ENCODE measurements around the gene ABHD5.
A peak's percentile ranks its signal among the peaks of the same experiment; 100 is the strongest.

The ABHD5 gene

GRCh38 chr3:43742920-43743319, 52.2 kb downstream of the ABHD5 start:
- Histone ChIP-seq H3K4me3 (no peak overlapping the region), H3K27ac (no peak overlapping the region)
- TF ChIP-seq, protein P1, sequence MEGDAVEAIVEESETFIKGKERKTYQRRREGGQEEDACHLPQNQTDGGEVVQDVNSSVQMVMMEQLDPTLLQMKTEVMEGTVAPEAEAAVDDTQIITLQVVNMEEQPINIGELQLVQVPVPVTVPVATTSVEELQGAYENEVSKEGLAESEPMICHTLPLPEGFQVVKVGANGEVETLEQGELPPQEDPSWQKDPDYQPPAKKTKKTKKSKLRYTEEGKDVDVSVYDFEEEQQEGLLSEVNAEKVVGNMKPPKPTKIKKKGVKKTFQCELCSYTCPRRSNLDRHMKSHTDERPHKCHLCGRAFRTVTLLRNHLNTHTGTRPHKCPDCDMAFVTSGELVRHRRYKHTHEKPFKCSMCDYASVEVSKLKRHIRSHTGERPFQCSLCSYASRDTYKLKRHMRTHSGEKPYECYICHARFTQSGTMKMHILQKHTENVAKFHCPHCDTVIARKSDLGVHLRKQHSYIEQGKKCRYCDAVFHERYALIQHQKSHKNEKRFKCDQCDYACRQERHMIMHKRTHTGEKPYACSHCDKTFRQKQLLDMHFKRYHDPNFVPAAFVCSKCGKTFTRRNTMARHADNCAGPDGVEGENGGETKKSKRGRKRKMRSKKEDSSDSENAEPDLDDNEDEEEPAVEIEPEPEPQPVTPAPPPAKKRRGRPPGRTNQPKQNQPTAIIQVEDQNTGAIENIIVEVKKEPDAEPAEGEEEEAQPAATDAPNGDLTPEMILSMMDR (IDR thresholded peaks at IDR 0.05) = no peak
- no peak for DNase-seq (ENCODE audit: low spot score)

DNA sequence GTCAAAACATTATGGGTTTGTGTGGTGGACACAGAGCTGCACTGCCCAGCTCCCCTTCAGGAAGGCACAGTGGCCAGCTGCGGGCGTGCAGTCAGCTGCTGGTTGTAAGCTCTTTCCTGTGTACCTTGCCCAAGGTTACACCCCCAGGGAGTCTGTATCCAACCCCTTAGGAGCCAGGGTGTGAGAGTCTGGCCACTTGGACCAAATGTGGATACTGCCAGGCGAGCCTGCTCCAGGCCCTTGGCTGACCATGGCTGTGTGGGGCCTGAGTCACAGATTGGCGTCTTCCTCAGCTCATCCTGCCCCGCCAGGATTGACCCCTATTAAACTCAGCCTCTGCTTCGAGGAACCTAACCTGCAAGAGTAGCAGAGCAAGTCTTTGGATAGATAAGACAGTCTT, 56.9 kb downstream of the ABHD5 start:
- Histone ChIP-seq H3K4me3 (no peak overlapping the region), H3K27ac (peak overlapping the region in 1 of 2 donors; percentile 51)
- DNase-seq (ENCODE audit: low spot score) = no peak
- TF ChIP-seq, protein P1 (IDR thresholded peaks at IDR 0.05) = no peak

DNA sequence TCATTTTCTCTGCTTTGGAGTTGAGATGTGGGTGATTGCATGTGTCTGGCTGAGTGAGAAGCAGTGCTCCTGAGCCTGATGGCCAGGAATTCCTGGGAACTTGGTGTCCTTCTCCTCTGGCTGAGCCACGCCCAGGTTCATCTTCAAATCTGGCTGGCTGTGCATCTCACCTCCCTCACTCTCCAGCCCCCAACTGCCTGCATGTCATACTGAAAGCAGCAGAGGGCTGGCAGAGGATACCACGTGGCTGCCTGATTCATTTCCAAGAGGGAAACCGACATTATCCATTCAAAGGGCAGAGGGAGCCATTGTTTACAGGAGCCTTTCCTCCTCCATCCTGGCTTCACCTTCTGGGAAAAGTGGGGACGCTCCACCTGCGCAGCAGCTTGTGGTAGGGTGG, 57.4 kb downstream of the ABHD5 start:
- TF ChIP-seq, protein P1 (IDR thresholded peaks at IDR 0.05) = no peak
- Histone ChIP-seq H3K27ac (no peak overlapping the region), H3K4me3 (no peak overlapping the region)
- no peak for DNase-seq (ENCODE audit: low spot score)

GRCh38 chr3:43748645-43749044, 57.9 kb downstream of the ABHD5 start:
- TF ChIP-seq, protein P1 (IDR thresholded peaks at IDR 0.05) = no peak

DNA sequence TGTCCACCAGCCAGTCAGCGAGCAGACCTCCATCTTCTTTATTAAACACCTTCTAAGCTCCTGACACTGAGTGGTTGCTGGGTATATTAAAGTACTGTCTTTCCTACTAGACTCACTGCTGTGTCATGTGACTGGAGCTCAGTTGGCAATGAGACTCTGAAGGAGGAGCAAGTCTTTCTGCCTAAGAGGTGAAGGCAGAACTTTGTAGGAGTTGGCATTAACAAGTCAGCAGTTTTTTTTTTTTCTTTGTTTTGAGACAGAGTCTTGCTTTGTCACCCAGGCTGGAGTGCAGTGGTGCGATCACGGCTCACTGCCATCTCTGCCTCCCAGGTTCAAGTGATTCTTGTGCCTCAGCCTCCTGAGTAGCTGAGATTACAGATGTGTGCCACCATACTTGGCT, 62.2 kb downstream of the ABHD5 start:
- DNase-seq (ENCODE audit: low spot score) = no peak
- TF ChIP-seq, protein P1 (IDR thresholded peaks at IDR 0.05) = no peak
- no peak overlapping the region for H3K27ac ChIP-seq
- H3K4me3 ChIP-seq = no peak overlapping the region

More at GRCh38 chr3:43748645-43749044, 57.9 kb downstream of the ABHD5 start:
- DNase-seq (ENCODE audit: low spot score) = no peak
- Histone ChIP-seq H3K27ac (no peak overlapping the region), H3K4me3 (no peak overlapping the region)

DNA sequence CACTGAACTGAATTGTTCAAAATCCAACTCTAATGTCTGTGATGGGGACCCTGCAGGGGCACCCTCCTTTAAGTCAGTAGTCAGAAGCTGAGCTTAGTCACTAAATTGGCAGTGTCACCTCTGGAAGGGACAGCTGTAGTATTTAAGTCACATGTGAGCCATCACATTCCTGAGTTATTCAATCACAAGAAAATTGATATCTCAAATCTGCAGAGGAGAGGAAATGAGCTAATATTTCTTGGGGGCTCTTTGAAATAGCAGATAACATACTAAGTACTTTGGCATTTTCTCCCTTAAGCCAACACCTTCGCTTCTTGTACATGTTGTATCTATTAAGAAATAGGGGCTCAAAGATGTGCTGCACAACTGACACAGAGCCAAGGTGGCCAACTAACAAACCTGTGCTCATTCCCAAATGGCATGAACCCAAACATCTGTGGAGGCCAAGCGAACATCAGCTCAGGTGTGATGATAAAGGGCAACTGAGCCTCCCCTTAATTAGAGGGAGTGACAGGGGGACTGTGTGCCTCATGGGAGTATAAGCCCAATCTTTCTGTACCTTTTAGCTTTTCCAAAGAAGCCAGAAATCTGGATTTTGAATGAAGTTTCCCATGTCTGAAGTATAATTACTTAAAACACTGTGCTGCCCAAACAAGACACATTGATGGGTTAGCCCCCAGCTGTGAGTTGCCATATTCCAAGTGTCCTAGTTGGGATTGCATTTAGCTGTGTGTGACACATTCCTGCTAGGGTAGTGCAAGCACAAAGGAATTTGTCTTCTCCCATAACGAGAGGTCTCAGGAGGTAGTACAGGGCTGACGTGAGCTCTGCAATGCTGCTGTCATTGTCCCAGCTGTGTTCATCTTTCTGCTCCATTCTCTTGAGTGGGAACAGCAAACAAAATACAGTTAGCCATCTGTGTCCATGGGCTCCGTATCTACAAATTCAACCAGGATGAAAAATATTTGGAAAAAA, 63.3 kb downstream of the ABHD5 start:
- no peak for DNase-seq (ENCODE audit: low spot score)
- no peak overlapping the region for H3K27ac ChIP-seq

More for the DNA sequence above, 63.3 kb downstream of the ABHD5 start:
- TF ChIP-seq, protein P1 (IDR thresholded peaks at IDR 0.05) = no peak
- no peak overlapping the region for H3K4me3 ChIP-seq

All from coronary artery (tissue), 2 donors.